Ectodermal cell (in vitro differentiated cells): Measurements from ENCODE around the gene MRPS31.
A peak's percentile ranks its signal among the peaks of the same experiment; 100 is the strongest.

ENCODE experiments used
- H3K27ac ChIP-seq: 2 replicates; pipeline ENCODE4 v1.7.0; 2013; ENCODE audit warnings: mild to moderate bottlenecking, low read depth, low read length; ENCODE audit not compliant: insufficient read depth, poor library complexity, severe bottlenecking
- H3K27me3 ChIP-seq: 2 replicates; pipeline ENCODE4 v1.7.0; 2013; ENCODE audit warnings: mild to moderate bottlenecking, low read length; ENCODE audit not compliant: insufficient read depth, control insufficient read depth, poor library complexity, severe bottlenecking
- H3K36me3 ChIP-seq: one replicate; pipeline ENCODE4 v1.7.0; 2013; ENCODE audit warnings: low read length; ENCODE audit not compliant: control insufficient read depth, insufficient read depth
- H3K4me1 ChIP-seq: one replicate; pipeline ENCODE4 v1.7.0; 2013; ENCODE audit warnings: low read length; ENCODE audit not compliant: control insufficient read depth, insufficient read depth
- H3K4me3 ChIP-seq: 2 replicates; pipeline ENCODE4 v1.7.0; 2013; ENCODE audit warnings: low read depth, low read length, control low read depth; ENCODE audit not compliant: insufficient read depth
- H3K9me3 ChIP-seq: 2 replicates; pipeline ENCODE4 v1.7.0; 2013; ENCODE audit warnings: mild to moderate bottlenecking, low read length, moderate library complexity; ENCODE audit not compliant: control insufficient read depth
- WGBS, 2 experiments: methylation state at CpG; one replicate each; pipeline ENCODE4 v1.1.7; 2013; ENCODE audit warnings: missing lambda C conversion rate in 2 of 2; 5-methylcytosine and 5-hydroxymethylcytosine counted together

Gene MRPS31

DNA sequence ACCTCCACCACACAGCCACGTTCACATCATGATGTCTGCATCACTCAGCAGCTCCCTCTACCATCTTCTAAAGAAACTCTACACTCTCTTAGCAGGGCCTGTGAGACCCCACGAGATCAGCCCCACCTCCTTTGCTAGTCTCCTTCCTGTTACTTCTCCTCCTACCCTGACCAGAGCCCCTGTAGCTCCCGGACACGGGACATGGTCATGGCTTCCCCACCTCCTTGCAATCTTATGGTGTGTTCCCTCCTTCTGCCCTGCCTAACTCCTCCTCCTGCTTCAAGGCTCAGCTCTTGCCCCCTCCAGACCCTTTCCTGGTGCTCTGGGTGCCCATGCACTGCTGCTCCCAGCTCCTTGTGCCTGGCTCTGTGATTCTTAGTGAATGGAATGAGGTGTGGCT, 8.1 kb upstream of the MRPS31 start:
- no peaks in the 10 kb centered on the region for H3K36me3 ChIP-seq
- H3K27ac ChIP-seq, result no peak overlapping the region
- H3K4me1 ChIP-seq, result no peaks in the 10 kb centered on the region
- H3K4me3 ChIP-seq, result no peak overlapping the region
- H3K9me3 ChIP-seq, result no peaks in the 10 kb centered on the region
- no peaks in the 10 kb centered on the region for H3K27me3 ChIP-seq
- 58 to 67% methylated on average over 4 of the region's 4 CpGs for WGBS, 2 experiments

GRCh38 chr13:40777809-40778175, 6.8 kb upstream of the MRPS31 start:
- no peak overlapping the region for H3K27ac ChIP-seq
- H3K4me1 ChIP-seq, result no peaks in the 10 kb centered on the region
- no peaks in the 10 kb centered on the region for H3K27me3 ChIP-seq
- H3K36me3 ChIP-seq, result no peaks in the 10 kb centered on the region
- H3K9me3 ChIP-seq, result no peaks in the 10 kb centered on the region
- 68 to 74% methylated on average over 3 of the region's 3 CpGs for WGBS, 2 experiments
- H3K4me3 ChIP-seq, result no peak overlapping the region

GRCh38 chr13:40777166-40777808, 6.3 kb upstream of the MRPS31 start:
- Histone ChIP-seq H3K4me3 (peak overlapping the region; percentile 19), H3K27me3 (no peaks in the 10 kb centered on the region), H3K36me3 (no peaks in the 10 kb centered on the region), H3K27ac (no peak overlapping the region), H3K4me1 (no peaks in the 10 kb centered on the region), H3K9me3 (no peaks in the 10 kb centered on the region)
- WGBS, 2 experiments, result 27 to 32% methylated on average over 6 to 7 of the region's 7 CpGs

DNA sequence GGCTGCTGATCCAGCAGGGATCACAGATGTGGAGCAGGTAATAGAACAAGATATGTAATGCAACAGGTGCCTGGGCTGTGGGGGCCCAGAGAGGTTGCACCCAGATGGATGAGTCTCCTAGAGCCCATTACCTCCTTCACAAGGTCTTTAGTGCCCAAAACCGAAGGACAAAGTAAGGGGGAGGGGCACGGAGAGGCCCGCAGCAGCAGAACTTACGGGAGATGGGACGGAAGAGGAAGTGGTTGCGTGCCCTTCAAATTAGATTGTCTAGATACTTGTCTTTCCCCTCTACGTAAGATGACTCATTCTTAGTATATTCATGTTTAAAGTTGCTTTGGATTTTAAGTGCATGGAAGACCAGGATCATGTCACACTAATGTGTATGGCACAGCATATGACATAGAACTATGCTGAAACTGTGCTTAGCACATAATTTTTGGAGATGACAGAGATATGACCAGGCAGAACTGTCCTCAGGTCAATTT, 5.7 kb upstream of the MRPS31 start:
- Histone ChIP-seq H3K9me3 (no peaks in the 10 kb centered on the region), H3K4me1 (no peaks in the 10 kb centered on the region), H3K36me3 (no peaks in the 10 kb centered on the region), H3K4me3 (no peak overlapping the region), H3K27ac (no peak overlapping the region), H3K27me3 (no peaks in the 10 kb centered on the region)
- 78 to 79% methylated on average over 7 of the region's 7 CpGs for WGBS, 2 experiments

DNA sequence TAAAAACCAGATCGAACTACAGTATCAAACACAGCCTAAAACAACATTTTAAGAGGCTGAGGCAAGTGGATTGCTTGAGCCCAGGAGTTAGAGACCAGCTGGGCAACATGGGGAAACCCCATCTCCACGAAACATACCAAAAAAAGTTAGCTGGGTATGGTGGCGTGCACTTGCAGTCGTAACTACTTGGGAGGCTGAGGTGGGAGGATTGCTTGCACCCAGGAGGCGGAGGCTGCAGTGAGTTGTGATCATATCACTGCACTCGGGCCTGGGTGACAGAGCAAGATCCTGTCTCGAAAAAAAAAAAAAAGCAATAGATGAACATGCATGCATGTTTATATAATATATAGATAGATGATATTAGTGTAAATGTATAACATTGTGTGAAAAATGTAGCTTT, 5.2 kb upstream of the MRPS31 start:
- Histone ChIP-seq H3K9me3 (no peaks in the 10 kb centered on the region), H3K4me3 (no peak overlapping the region), H3K4me1 (no peaks in the 10 kb centered on the region), H3K27ac (no peak overlapping the region), H3K27me3 (no peaks in the 10 kb centered on the region), H3K36me3 (no peaks in the 10 kb centered on the region)
- WGBS, 2 experiments, result 92% methylated on average over 5 to 6 of the region's 7 CpGs

DNA sequence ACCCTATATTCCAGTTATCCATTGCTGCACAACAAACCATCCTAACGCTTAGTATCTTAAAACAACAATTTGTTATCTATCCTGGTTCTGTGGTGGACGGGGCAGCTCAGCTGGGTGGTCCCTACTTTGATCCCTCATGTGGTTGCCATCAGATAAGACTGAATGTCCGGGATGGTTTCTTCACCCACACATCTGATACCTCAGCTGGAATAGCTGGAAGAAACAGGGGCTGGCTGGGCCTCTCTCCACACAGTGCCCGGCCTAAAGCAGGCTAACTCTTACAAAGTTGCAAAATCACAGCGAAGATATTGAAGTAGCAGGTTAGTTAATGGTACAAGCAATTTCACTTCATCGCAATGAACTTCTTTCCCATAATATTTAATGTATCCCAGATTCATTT, 3.7 kb upstream of the MRPS31 start:
- H3K27me3 ChIP-seq, result no peaks in the 10 kb centered on the region
- 87 to 92% methylated on average over 6 of the region's 6 CpGs for WGBS, 2 experiments
- no peak overlapping the region for H3K4me3 ChIP-seq
- H3K9me3 ChIP-seq, result no peaks in the 10 kb centered on the region
- H3K27ac ChIP-seq, result no peak overlapping the region
- no peaks in the 10 kb centered on the region for H3K4me1 ChIP-seq
- H3K36me3 ChIP-seq, result no peaks in the 10 kb centered on the region

GRCh38 chr13:40772765-40773473, 1.9 kb upstream of the MRPS31 start:
- no peak overlapping the region for H3K27ac ChIP-seq
- 88 to 94% methylated on average over 5 to 6 of the region's 6 CpGs for WGBS, 2 experiments
- H3K27me3 ChIP-seq, result no peaks in the 10 kb centered on the region

DNA sequence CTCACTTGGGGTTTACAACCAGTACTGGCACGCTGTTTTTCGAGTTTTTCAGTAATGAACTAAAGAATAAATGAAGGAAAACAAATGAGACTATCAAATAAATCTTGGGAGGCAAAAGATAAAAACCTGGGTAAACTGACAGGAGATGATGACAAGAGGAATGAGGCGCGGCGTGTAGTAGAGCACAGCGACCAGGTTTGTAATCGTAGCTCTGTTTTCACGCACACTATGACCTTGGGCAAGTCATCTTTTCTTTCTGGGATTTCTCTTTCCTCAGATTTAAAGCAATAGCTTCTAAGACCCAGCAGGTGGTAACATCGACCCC, 419 bp downstream of the MRPS31 start:
- no peaks in the 10 kb centered on the region for H3K9me3 ChIP-seq
- peak overlapping the region; percentile 61 for H3K27ac ChIP-seq
- no peaks in the 10 kb centered on the region for H3K27me3 ChIP-seq
- H3K4me1 ChIP-seq, result no peaks in the 10 kb centered on the region
- H3K4me3 ChIP-seq, result peak overlapping the region; percentile 90
- peaks cover 5% of the 10 kb centered on the region for H3K36me3 ChIP-seq
- WGBS, 2 experiments, result 2% methylated on average over 9 of the region's 9 CpGs

More at GRCh38 chr13:40772765-40773473, 1.9 kb upstream of the MRPS31 start:
- no peaks in the 10 kb centered on the region for H3K4me1 ChIP-seq
- no peak overlapping the region for H3K4me3 ChIP-seq
- H3K36me3 ChIP-seq, result no peaks in the 10 kb centered on the region
- H3K9me3 ChIP-seq, result no peaks in the 10 kb centered on the region

- no peaks in the 10 kb centered on the region for H3K9me3 ChIP-seq
- no peaks in the 10 kb centered on the region for H3K27me3 ChIP-seq
- H3K4me3 ChIP-seq, result peak overlapping the region; percentile 90
- 88 to 90% methylated on average over 6 of the region's 6 CpGs for WGBS, 2 experiments
- H3K36me3 ChIP-seq, result peaks cover 5% of the 10 kb centered on the region
- H3K4me1 ChIP-seq, result no peaks in the 10 kb centered on the region
- H3K27ac ChIP-seq, result no peak overlapping the region
Measured at GRCh38 chr13:40769970-40770369, 1.0 kb downstream of the MRPS31 start.

DNA sequence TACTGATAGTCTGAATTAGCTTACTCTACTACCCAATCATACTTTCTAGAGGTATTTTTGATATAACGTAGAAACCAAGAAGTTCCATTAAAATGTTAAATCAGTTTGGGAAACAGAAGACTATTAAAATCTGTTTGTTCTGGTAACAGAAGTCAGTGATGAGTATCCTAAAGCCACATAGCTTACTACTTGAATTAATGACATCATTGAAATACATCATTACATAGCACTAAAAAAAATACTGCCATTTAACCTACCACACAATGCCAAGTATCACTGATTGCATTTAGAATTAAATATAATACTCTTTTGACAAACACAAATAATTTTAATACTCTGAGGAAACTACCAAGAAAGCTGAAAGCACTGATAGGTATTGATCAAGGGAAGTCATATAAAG, 5.4 kb downstream of the MRPS31 start:
- Histone ChIP-seq H3K9me3 (no peaks in the 10 kb centered on the region), H3K4me1 (no peaks in the 10 kb centered on the region), H3K27ac (no peak overlapping the region), H3K4me3 (no peak overlapping the region), H3K27me3 (no peaks in the 10 kb centered on the region), H3K36me3 (peaks cover 5% of the 10 kb centered on the region)
- WGBS, 2 experiments, result no CpG with 5 or more reads among the region's 1 CpG
